ENCODE results near the gene PPP2R2D. TPM values are rescaled to one million over a fixed set of nuclear protein-coding genes. Genes with fewer than 3 reads are reported as not detected.
"Not testable (repeated sequence)": the region's sequence is repeated elsewhere in the genome, so short reads cannot be mapped to it uniquely, and the experiment has no call there.

Gene PPP2R2D
- total RNA-seq, 1 experiment from 2014 or later: 40.3 TPM

DNA sequence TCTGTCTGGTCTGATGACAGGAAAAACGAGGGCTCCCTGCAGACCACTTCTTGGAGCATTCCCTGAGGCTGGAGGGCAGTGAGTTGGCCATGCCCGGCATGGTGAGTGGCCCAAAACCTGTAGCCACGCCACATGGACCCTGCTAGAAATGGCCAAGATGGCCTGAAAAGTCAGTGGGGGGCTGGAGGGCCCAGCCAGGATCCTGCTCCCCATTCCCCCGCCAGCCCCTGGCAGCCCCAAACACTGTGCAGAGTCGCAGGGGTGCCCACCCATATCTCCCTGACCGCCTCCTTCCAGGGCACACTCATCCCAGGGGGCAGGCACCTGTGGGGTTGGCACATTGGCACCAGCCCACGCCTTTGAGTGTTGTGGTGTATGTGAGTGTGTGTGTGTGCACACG is 18.7 kb upstream of the PPP2R2D start:
- TF ChIP-seq EZH2 (IDR thresholded peaks at IDR 0.05; ENCODE audit: low read length, unreplicated experiment) (no peak), CTCF (conservative IDR thresholded peaks at IDR 0.05; ENCODE audit: low read depth, low read length) (no peak), EZH2phosphoT487 (IDR thresholded peaks at IDR 0.05; ENCODE audit: borderline replicate concordance, low read length) (no peak)
- intact Hi-C loops (cut with micrococcal nuclease): no loop called here
- Histone ChIP-seq H3K36me3 (ENCODE audit: low read depth, low read length) (no peaks in the 10 kb centered on the region), H3K27ac (ENCODE audit: low read length) (no peak overlapping the region), H2AFZ (ENCODE audit: low read length) (no peak overlapping the region), H3F3A (ENCODE audit: low read length, unreplicated experiment) (no peaks in the 10 kb centered on the region), H3K4me1 (ENCODE audit: insufficient read depth, low read length) (peaks cover 8% of the 10 kb centered on the region; the same call in 1 of the 2 replicates), H3K79me2 (ENCODE audit: low read length) (no peaks in the 10 kb centered on the region), H3K4me3 (ENCODE audit: low read length) (no peak overlapping the region), H3K9me2 (replicated peaks; ENCODE audit: low read length) (no peaks in the 10 kb centered on the region), H3K9me3 (ENCODE audit: low read length) (no peaks in the 10 kb centered on the region), H4K20me1 (ENCODE audit: low read length) (no peaks in the 10 kb centered on the region), H3K9ac (ENCODE audit: low read length) (no peak overlapping the region), H3K4me2 (ENCODE audit: low read length) (no peak overlapping the region), H3K27me3 (ENCODE audit: low read length) (peaks cover 15% of the 10 kb centered on the region)
- CTCF ChIA-PET: no interaction called here
- POLR2A ChIA-PET (ENCODE audit: unreplicated experiment): no interaction called here
- DNase-seq (no peak), ATAC-seq (no peak)
- BruUV-seq (replicated peaks): no TSS peak

DNA sequence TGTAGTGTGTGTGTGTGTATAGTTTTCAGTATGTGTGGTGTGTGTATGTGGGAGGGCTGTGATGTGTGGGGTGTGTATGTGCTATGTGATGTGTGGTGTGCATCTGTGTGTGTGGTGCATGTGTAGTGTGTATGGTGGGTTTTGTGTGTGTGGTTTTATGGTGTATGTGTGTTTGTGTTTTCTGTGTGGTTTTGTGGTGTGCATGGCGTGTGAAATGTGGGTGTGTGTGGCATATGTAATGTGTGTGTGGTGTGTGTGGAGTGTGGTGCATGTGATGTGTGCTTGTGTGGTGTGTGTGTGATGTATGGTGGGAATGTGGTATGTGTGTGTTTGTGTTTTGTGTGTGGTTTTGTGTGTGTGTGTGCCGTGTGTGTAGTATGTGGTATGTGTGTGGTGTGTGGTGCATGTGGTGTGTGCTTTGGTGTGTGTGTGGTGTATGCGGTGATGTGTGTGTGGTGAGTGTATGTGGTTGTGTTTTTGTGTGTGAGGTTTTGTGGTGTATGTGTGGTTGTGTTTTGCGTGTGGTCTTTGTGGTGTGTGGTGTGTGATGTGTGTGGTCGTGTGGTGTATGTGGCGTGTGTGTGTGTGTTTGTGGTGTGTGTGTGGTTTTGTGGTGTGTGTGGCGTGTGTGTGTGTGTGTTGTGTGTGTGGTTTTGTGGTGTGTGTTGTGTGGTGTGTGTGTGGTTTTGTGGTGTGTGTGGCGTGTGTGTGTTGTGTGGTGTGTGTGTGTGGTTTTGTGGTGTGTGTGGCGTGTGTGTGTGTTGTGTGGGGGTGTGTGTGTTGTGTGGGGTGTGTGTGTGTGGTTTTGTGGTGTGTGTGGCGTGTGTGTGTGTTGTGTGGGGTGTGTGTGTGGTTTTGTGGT is 18.0 kb upstream of the PPP2R2D start:
- no peak overlapping the region for H3K27ac ChIP-seq (ENCODE audit: low read length)
- no peaks in the 10 kb centered on the region for H3K79me2 ChIP-seq (ENCODE audit: low read length)
- H3K4me1 ChIP-seq (ENCODE audit: insufficient read depth, low read length): peaks cover 8% of the 10 kb centered on the region; the same call in 1 of the 2 replicates
- intact Hi-C loops (cut with micrococcal nuclease): no loop called here
- DNase-seq: no peak
- TF ChIP-seq EZH2phosphoT487 (IDR thresholded peaks at IDR 0.05; ENCODE audit: borderline replicate concordance, low read length) (no peak), CTCF (conservative IDR thresholded peaks at IDR 0.05; ENCODE audit: low read depth, low read length) (no peak), EZH2 (IDR thresholded peaks at IDR 0.05; ENCODE audit: low read length, unreplicated experiment) (no peak)
- CTCF ChIA-PET: no interaction called here
- no peaks in the 10 kb centered on the region for H4K20me1 ChIP-seq (ENCODE audit: low read length)
- H3K36me3 ChIP-seq (ENCODE audit: low read depth, low read length): no peaks in the 10 kb centered on the region
- H3K9me3 ChIP-seq (ENCODE audit: low read length): no peaks in the 10 kb centered on the region
- no peak overlapping the region for H3K4me3 ChIP-seq (ENCODE audit: low read length)
- H3K9ac ChIP-seq (ENCODE audit: low read length): no peak overlapping the region
- H3F3A ChIP-seq (ENCODE audit: low read length, unreplicated experiment): no peaks in the 10 kb centered on the region
- POLR2A ChIA-PET (ENCODE audit: unreplicated experiment): no interaction called here
- peaks cover 9% of the 10 kb centered on the region for H3K27me3 ChIP-seq (ENCODE audit: low read length)
- no peaks in the 10 kb centered on the region for H3K9me2 ChIP-seq (replicated peaks; ENCODE audit: low read length)
- no TSS peak for BruUV-seq (replicated peaks)
- H2AFZ ChIP-seq (ENCODE audit: low read length): no peak overlapping the region
- H3K4me2 ChIP-seq (ENCODE audit: low read length): no peak overlapping the region
- ATAC-seq: no peak

GRCh38 chr10:131883621-131884393 is 17.0 kb upstream of the PPP2R2D start:
- H3K9ac ChIP-seq (ENCODE audit: low read length); CTCF ChIA-PET; H3K27me3 ChIP-seq (ENCODE audit: low read length); H3F3A ChIP-seq (ENCODE audit: low read length, unreplicated experiment); ATAC-seq; H3K4me3 ChIP-seq (ENCODE audit: low read length); BruUV-seq (replicated peaks); H3K9me3 ChIP-seq (ENCODE audit: low read length); intact Hi-C loops (cut with micrococcal nuclease); H4K20me1 ChIP-seq (ENCODE audit: low read length); H3K79me2 ChIP-seq (ENCODE audit: low read length); H3K9me2 ChIP-seq (replicated peaks; ENCODE audit: low read length); H3K36me3 ChIP-seq (ENCODE audit: low read depth, low read length); POLR2A ChIA-PET (ENCODE audit: unreplicated experiment); H2AFZ ChIP-seq (ENCODE audit: low read length); H3K27ac ChIP-seq (ENCODE audit: low read length); H3K4me2 ChIP-seq (ENCODE audit: low read length); DNase-seq: not testable (repeated sequence)
- H3K4me1 ChIP-seq (ENCODE audit: insufficient read depth, low read length): peaks cover 12% of the 10 kb centered on the region

Measured in PC-3 (cell line).